ENCODE results near the gene OR4K13.

OR4K13 gene, protein sequence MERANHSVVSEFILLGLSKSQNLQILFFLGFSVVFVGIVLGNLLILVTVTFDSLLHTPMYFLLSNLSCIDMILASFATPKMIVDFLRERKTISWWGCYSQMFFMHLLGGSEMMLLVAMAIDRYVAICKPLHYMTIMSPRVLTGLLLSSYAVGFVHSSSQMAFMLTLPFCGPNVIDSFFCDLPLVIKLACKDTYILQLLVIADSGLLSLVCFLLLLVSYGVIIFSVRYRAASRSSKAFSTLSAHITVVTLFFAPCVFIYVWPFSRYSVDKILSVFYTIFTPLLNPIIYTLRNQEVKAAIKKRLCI

DNA sequence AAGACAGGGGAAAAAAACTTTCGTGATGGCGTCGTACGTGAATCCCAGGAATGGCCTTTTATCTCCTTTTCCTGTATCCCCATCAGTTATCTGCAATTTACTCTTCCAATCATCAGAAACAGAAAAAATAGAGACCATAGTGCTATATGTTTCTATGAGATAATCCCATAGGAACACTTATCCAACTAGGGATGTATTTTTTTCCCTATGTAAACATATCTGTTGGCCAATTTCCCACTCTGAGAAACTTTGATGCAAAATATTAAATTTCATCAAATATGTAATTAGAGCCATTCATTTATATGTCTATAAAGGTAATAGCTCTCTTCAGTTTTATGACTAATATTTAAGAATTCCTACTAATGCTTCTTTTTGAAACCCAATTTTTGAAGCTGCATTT lies at the start of gene OR4K13:
OR4K13 (minus strand) TSS at position 101 of the 400 bp plus-strand sequence. CDS start 1,280 bp downstream, outside the sequence.
- DNase-seq: no peak

DNA sequence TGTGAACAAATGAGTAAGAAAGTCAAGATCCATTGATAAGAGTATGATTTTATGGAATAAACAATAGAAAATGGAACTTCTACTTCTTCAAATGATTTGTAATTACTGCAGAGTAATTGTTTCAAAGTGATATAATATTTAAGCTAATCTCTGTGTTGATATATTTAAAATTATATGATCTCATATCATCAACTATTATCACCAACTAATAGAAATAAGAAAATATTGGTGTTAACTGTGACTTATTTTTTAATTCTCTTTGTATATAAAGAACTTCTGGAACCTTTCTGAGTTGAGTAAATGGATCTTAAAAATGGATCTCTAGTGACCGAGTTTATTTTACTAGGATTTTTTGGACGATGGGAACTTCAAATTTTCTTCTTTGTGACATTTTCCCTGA lies 23.9 kb upstream of the OR4K13 start, which contains the start of gene OR4L1:
OR4L1 (plus strand) TSS at position 301 of the 400 bp plus-strand sequence; CDS start at position 301, 0 bp downstream.
- no peak for DNase-seq

DNA sequence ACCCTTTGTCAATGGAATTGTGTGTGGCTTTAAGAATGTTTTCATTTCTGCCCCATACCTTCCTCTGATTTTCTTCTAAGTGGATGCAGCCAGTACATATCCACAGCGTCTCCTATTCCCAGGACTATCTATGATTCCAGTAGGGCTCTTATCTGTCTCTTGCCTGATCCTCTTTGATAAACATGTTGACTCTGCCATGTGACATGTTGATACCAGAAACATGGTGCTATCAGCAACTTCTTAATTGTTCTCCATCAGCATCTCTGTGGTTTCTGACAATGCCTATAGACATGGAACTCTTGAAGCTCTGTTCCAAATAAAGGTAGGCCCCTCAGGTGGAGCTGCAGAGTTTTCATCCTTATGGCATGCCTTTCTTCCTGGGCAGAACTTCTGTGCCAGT lies 12.4 kb upstream of the OR4K13 start:
- DNase-seq: no peak

DNA sequence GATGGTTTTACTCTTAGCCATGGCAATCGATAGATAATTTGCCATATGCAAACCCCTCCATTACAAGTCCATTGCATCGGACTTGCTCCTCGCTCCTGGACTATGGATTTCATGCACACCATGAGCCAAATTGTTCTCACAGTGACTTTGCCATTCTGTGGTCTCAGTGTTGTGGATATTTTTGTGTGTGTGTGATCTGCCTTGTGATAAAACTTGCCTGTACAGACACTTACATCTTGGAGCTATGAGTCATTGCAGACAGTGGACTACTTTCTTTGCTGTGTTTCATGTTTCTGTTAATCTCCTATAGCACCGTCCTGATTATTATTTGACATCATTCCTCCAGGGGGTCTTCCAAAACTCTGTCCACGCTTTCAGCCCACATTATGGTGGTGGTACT lies 8.4 kb upstream of the OR4K13 start:
- no peak for DNase-seq

DNA sequence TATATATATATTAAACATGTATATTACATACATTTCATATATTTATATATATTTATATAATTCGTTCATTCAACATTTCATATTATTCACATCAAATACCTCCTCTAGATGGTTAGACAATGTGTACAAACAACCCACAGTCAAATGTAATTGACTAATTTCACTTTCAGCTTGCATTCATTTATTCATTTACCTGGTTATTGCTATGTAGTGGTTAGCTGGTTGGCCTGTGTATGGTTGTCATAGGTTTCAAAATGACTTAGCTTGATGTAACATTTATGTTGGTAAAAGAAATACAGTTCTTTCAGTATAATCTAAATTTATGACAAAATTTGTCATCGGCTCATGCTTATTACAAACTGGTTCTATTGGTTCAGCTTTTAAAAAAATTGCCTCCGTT lies 389 bp downstream of the OR4K13 start:
- DNase-seq: no peak

DNA sequence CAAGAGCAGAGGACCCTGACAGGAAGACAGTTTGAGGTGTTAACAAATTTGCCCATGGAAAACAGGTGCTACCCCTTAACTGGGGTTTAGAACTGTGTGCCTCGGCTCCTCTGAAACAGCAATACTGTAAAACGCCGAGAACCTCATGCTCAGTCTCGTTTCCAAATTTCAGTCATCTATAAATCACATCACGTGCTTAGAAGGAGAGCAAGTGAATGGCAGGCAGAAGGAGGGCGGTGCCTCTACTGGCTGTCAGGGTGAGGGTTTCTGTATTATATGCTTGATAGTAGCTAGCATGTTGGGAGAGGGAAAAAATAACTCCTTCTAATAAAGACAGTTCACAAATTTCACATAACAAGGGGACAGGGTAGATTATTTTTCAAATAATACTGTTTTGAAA lies 4.8 kb downstream of the OR4K13 start:
- no peak for DNase-seq

DNA sequence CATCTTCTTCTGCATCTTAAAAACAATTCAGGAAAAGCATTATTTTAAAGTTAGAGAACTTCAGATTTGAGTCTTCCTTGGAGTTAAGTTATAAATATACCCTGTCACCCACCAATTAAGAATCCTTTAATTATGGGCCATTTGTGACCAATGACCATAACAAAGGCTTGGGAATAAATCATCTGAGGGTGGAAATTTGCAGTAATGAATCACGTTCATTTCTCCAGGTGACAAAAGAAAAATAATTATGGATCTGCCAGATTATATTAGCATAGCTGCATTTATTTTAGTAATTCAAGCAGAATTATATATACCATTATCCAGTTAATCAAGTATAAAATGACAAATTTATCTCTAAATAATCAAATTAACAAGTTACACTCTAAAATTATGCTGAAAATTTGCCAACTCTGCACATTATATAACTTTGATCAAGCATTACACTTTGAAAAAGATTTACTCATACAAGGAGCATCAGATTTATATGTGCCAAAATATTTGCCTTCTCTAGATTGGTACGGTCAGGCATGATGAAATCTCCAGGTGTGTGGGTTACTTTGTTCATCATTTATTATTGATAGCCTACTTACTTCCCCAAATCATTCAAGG lies 16.5 kb downstream of the OR4K13 start, which contains the start of gene OR4K14:
OR4K14 (minus strand) TSS at position 51 of the 609 bp plus-strand sequence. CDS start 4,114 bp downstream, outside the sequence.
- no peak for DNase-seq

DNA sequence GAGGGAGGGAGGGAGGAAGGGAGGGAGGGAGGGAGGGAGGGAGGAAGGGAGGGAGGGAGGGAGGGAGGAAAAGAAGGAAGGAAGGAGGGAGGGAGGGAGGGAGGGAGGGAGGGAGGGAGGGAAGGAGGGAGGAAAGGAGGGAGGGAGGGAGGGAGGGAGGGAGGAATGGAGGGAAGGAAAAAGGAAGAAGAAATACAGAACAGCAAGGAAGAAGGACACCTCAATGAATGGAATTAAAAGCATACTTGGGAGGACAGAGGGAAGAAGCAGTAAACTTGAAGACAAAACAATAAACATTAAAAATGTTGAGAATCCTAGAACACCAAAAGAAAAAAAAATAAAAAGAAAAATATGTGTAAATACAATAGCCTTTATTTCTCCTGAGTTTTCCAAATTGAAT lies 27.7 kb downstream of the OR4K13 start:
- DNase-seq: no peak

DNA sequence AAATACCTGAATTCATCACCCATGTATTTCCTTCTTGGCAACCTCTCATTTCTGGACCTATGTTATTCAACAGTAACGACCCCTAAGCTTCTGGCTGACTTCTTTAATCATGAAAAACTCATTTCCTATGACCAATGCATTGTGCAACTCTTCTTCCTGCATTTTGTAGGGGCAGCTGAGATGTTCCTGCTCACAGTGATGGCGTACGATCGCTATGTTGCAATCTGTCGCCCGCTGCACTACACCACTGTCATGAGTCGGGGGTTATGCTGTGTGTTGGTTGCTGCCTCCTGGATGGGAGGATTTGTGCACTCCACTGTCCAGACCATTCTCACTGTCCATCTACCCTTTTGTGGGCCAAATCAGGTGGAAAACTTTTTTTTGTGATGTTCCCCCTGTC lies 33.5 kb downstream of the OR4K13 start:
- DNase-seq: no peak

DNA sequence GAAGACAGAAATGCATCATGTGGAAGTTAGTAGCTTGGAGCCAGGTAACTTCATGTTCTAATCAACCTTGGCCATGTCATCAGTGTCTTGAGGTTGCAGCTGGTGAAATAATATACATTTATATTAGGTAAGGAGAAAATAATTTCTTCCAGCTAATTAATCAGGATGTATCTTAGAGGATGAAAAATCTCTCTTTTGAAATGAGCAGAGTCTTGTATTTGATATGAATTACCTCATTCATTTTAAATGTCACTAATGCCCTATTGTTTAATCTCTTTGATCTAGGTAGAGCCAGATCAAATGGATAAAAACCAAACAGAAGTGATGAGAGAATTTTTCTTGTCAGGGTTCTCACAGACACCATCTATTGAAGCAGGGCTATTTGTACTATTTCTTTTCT lies 34.0 kb downstream of the OR4K13 start, which contains the start of gene OR4Q2:
OR4Q2 (plus strand) TSS at position 301 of the 400 bp plus-strand sequence.
- no peak for DNase-seq

DNA sequence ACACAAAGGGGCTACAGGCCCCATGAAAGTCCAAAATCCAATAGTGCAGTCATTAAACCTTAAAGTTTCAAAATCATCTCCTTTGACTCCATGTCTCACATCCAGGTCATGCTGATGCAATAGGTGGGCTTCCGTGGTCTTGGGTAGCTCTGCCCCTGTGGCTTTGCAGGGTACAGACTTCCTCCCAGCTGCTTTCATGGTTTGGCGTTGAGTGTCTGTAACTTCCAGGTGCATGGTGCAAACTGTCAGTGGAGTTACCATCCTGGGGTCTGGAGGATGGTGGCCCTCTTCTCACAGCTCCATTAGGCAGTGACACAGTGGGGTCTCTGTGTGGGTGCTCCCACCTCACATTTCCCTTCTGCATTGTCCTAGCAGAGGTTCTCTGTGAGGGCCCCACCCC lies 42.4 kb downstream of the OR4K13 start:
- DNase-seq: no peak

All from activated T-cell treated with anti-CD3 and anti-CD28 coated beads, Interleukin-2, amount 50 U/mL, for 1 hour (primary cell).